ENCODE results near the gene STT3A. TPM values are rescaled to one million over a fixed set of nuclear protein-coding genes. Genes with fewer than 3 reads are reported as not detected.

Gene STT3A
- total and polyA plus RNA-seq, 2 of the 13 experiments (the other 11 are each of a cell fraction or from before 2014, with no cell fraction given): 229 to 319 TPM

DNA sequence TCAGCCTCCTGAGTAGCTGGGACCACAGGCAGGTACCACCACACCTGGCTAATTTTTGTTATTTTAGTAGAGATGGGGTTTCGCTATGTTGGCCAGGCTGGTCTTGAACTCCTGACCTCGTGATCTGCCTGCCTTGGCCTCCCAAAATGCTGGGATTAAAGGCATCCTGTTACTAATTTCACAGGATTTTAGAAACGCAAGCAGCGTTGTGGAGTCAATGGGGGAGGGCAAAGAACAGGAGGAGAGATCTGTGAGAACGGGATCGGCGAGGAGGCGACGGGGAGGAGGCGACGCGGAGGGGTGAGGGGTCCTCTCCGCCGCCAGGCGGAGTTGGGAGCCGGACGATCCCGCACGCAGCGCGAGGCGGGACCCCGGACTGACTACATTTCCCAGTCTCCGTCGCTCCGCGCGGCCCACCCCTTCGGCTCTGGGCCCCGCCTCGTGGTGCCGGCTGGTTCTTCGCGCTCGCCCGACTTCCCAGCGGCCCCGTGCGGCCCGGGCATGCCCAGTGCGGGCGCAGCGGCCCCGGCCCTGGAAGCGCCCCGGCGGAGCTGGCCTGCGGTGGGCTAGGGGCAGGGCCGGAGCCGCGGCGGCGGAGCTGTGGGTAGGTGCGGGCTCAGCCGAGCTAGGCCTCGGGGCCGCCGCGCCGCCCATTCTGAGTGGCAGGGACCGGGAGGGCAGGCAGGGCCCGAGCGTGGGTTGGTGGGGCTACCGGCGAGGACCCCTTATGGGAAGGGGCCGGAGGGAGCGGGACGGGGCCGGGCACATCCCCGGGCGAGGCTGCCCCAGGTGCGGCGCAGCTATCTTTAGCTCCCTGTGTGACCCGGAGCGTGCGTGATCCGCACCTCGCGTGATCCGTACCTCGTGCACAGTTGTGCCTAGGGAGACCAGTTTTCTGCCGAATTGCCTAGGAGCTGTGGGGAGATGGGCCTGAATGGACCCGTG, 23.4 kb upstream of the STT3A start, which contains the start of gene EI24 (continued):
- TF ChIP-seq TGIF2 (CRISPR knock-in tag; IDR thresholded peaks at IDR 0.05) (no peak), ERF (CRISPR knock-in tag; IDR thresholded peaks at IDR 0.05) (peak; percentile 57; the same call in 1 of the 2 replicates), HCFC1 (IDR thresholded peaks at IDR 0.05; ENCODE audit: low read depth, low read length) (peak; percentile 81), ZNF274 (CRISPR knock-in tag; IDR thresholded peaks at IDR 0.05) (peak; percentile 50; the same call in 1 of the 2 replicates), IRF2 (CRISPR knock-in tag; IDR thresholded peaks at IDR 0.05) (peak; percentile 86; the same call in 1 of the 2 replicates), SRY (CRISPR knock-in tag; IDR thresholded peaks at IDR 0.05) (no peak; the same call in 1 of the 2 replicates), ZBTB2 (CRISPR knock-in tag; IDR thresholded peaks at IDR 0.05; ENCODE audit: low read depth) (peak; percentile 43; the same call in 1 of the 2 replicates), ZNF30 (CRISPR knock-in tag; IDR thresholded peaks at IDR 0.05) (0 out of 2 replicates have a peak, but pooled peaks have one; percentile 48), SNAI1 (CRISPR knock-in tag; IDR thresholded peaks at IDR 0.05; ENCODE audit: borderline replicate concordance) (no peak), HOXA9 (CRISPR knock-in tag; IDR thresholded peaks at IDR 0.05; ENCODE audit: borderline replicate concordance) (no peak), RBFOX2 (IDR thresholded peaks at IDR 0.05; ENCODE audit: low read depth, low read length) (peak; percentile 88), DDIT3 (CRISPR knock-in tag; IDR thresholded peaks at IDR 0.05) (no peak), REXO4 (CRISPR knock-in tag; IDR thresholded peaks at IDR 0.05; ENCODE audit: borderline replicate concordance) (no peak), ZMYM2 (CRISPR knock-in tag; IDR thresholded peaks at IDR 0.05) (peak; percentile 94), SAFB2 (CRISPR knock-in tag; IDR thresholded peaks at IDR 0.05; ENCODE audit: borderline replicate concordance, low read depth) (peak; percentile 66; the same call in 1 of the 2 replicates), ZNF558 (CRISPR knock-in tag; IDR thresholded peaks at IDR 0.05; ENCODE audit: borderline replicate concordance) (peak; percentile 64; the same call in 1 of the 2 replicates), ZFP36 (IDR thresholded peaks at IDR 0.05; ENCODE audit: borderline replicate concordance, low read depth, low read length, partially characterized antibody) (no peak), ZNF383 (CRISPR knock-in tag; IDR thresholded peaks at IDR 0.05; ENCODE audit: borderline replicate concordance) (no peak), ZNF672 (CRISPR knock-in tag; IDR thresholded peaks at IDR 0.05) (no peak), AGO2 (optimal IDR thresholded peaks at IDR 0.05; ENCODE audit: low read depth, low read length) (peak; percentile 79), ZNF564 (CRISPR knock-in tag; IDR thresholded peaks at IDR 0.05) (peak; percentile 27; the same call in 1 of the 2 replicates)
- TF ChIP-seq, protein P1, sequence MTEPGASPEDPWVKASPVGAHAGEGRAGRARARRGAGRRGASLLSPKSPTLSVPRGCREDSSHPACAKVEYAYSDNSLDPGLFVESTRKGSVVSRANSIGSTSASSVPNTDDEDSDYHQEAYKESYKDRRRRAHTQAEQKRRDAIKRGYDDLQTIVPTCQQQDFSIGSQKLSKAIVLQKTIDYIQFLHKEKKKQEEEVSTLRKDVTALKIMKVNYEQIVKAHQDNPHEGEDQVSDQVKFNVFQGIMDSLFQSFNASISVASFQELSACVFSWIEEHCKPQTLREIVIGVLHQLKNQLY (CRISPR knock-in tag; IDR thresholded peaks at IDR 0.05): 0 out of 2 replicates have a peak, but pooled peaks have one; percentile 16
- TF ChIP-seq, protein P2, sequence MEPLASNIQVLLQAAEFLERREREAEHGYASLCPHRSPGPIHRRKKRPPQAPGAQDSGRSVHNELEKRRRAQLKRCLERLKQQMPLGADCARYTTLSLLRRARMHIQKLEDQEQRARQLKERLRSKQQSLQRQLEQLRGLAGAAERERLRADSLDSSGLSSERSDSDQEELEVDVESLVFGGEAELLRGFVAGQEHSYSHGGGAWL (CRISPR knock-in tag; IDR thresholded peaks at IDR 0.05): no peak
